MCF 10A (cell line): ENCODE measurements around the gene GPLD1. TPM values are rescaled to one million over a fixed set of nuclear protein-coding genes. Genes with fewer than 3 reads are reported as not detected.

Source experiments
- BruUV-seq: library from RNA; stranded (reverse); fragments of 400-500 nt; replicated peaks from 2 replicates; lab custom pipeline; 2021; lab: Mats Ljungman, UMichigan
- CTCF ChIA-PET: fragments of 300-600 bp; sonication (Branson Sonifier 250); formaldehyde crosslinking; extraction: SDS; loops from one replicate; lab custom pipeline; 2021; ENCODE audit warnings: antibody characterized with exemption, inconsistent platforms; lab: Yijun Ruan, JAX
- POLR2A ChIA-PET: fragments of 300-600, 350-650 bp; sonication (Branson Sonifier 250); formaldehyde crosslinking; extraction: SDS; loops from one replicate; lab custom pipeline; 2020; ENCODE audit warnings: antibody characterized with exemption, inconsistent platforms; lab: Yijun Ruan, JAX
- DNase-seq: peaks from one replicate; pipeline ENCODE4 v3.0.0-alpha.2; 2018; ENCODE audit not compliant: unreplicated experiment
- H3K27ac Mint-ChIP-seq: one replicate; pipeline ENCODE4 v1.8.0; 2022; ENCODE audit warnings: mild to moderate bottlenecking, low read depth, mixed read lengths; ENCODE audit not compliant: unreplicated experiment
- H3K27me3 Mint-ChIP-seq: one replicate; pipeline ENCODE4 v1.8.0; 2022; ENCODE audit warnings: mixed read lengths; ENCODE audit not compliant: insufficient read depth, unreplicated experiment
- H3K36me3 Mint-ChIP-seq: one replicate; pipeline ENCODE4 v1.8.0; 2022; ENCODE audit warnings: mild to moderate bottlenecking, moderate library complexity, mixed read lengths; ENCODE audit not compliant: insufficient read depth, unreplicated experiment
- H3K4me1 Mint-ChIP-seq: one replicate; pipeline ENCODE4 v1.8.0; 2022; ENCODE audit warnings: mixed read lengths; ENCODE audit not compliant: insufficient read depth, unreplicated experiment
- H3K4me3 Mint-ChIP-seq: one replicate; pipeline ENCODE4 v1.8.0; 2022; ENCODE audit warnings: mild to moderate bottlenecking, moderate library complexity, mixed read lengths; ENCODE audit not compliant: unreplicated experiment
- H3K9me3 Mint-ChIP-seq: one replicate; pipeline ENCODE4 v1.8.0; 2022; ENCODE audit warnings: mixed read lengths; ENCODE audit not compliant: unreplicated experiment
- CTCF ChIP-seq: fragments of 200-600 bp; IDR thresholded peaks from one replicate; pipeline ENCODE4 v1.8.0; 2022; ENCODE audit warnings: antibody characterized with exemption, mild to moderate bottlenecking; ENCODE audit not compliant: unreplicated experiment
- intact Hi-C: fragments of 100-400 bp; cut with micrococcal nuclease; formaldehyde crosslinking; loops from 2 replicates; pipeline ENCODE4 v1.14.1; 2022
- total RNA-seq: library from RNA; stranded (reverse); gene quantifications from 2 replicates; pipeline ENCODE4 v1.2.3, GENCODE V29; 2022

Gene GPLD1
- total RNA-seq, 1 experiment from 2014 or later = 0.16 TPM

GRCh38 chr6:24460966-24461365 lies 28.4 kb downstream of the GPLD1 start:
- H3K9me3 Mint-ChIP-seq = no peaks in the 10 kb centered on the region
- H3K36me3 Mint-ChIP-seq = no peaks in the 10 kb centered on the region
- H3K4me1 Mint-ChIP-seq = peaks cover 9% of the 10 kb centered on the region
- DNase-seq = peak; percentile 30
- H3K27me3 Mint-ChIP-seq = no peaks in the 10 kb centered on the region
- H3K27ac Mint-ChIP-seq = no peak overlapping the region
- H3K4me3 Mint-ChIP-seq = no peak overlapping the region
- BruUV-seq = no TSS peak
- TF ChIP-seq CTCF = no peak
- ChIA-PET POLR2A (interaction anchor here (0.6 to 1.2 kb wide), 2 partner anchors 15 to 789 kb away, joined by 3 read pairs; no protein-coding TSS in a partner anchor), CTCF (interaction anchor here (0.7 to 1.1 kb wide), 3 partner anchors 8 to 14 kb away, joined by 3 read pairs; no protein-coding TSS in a partner anchor)
- intact Hi-C loops = no loop called here

GRCh38 chr6:24458941-24459340 lies 30.4 kb downstream of the GPLD1 start:
- no peak overlapping the region for H3K27ac Mint-ChIP-seq
- no peaks in the 10 kb centered on the region for H3K9me3 Mint-ChIP-seq
- no peak overlapping the region for H3K4me3 Mint-ChIP-seq
- H3K4me1 Mint-ChIP-seq = peaks cover 9% of the 10 kb centered on the region
- ChIA-PET CTCF (interaction anchor here (0.6 to 1.0 kb wide), 2 partner anchors 16 to 29 kb away, joined by 3 to 4 read pairs; no protein-coding TSS in a partner anchor), POLR2A (interaction anchor here (0.7 to 1.2 kb wide), 4 partner anchors 29 to 1775 kb away, joined by 3 to 5 read pairs (median 3); no protein-coding TSS in a partner anchor)
- no peak for TF ChIP-seq CTCF
- H3K27me3 Mint-ChIP-seq = no peaks in the 10 kb centered on the region
- intact Hi-C loops = no loop called here
- no peaks in the 10 kb centered on the region for H3K36me3 Mint-ChIP-seq
- DNase-seq = peak; percentile 89
- BruUV-seq = no TSS peak

DNA sequence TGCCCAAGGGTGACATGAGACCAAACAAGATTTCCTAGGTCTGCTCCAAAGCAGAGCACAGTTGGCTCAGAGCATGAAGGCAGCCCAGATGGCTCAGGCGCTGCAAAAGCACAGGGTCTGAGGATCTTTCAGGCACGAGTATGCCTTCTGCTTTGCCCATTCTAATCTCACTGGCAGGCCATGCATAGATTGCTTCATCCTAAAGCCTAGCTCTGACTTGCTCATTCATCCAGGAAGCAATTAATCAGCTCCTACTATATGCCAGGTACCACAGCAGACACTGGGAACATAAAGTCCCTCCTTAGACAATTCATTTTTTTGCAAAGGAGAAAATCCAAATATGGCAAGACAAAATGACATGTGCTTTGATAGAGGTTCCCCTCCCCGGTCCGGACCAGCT lies 31.2 kb downstream of the GPLD1 start:
- Mint-ChIP-seq H3K4me3 (no peak overlapping the region), H3K27ac (no peak overlapping the region), H3K4me1 (peaks cover 9% of the 10 kb centered on the region), H3K9me3 (no peaks in the 10 kb centered on the region), H3K27me3 (no peaks in the 10 kb centered on the region), H3K36me3 (no peaks in the 10 kb centered on the region)
- intact Hi-C loops = no loop called here
- no TSS peak for BruUV-seq
- ChIA-PET POLR2A (interaction anchor here (0.7 to 1.2 kb wide), 3 partner anchors 28 to 32 kb away, joined by 3 to 5 read pairs (median 3); no protein-coding TSS in a partner anchor), CTCF (interaction anchor here (0.5 to 1.0 kb wide), 3 partner anchors 26 to 63 kb away, joined by 3 read pairs; no protein-coding TSS in a partner anchor)
- DNase-seq = peak; percentile 81
- TF ChIP-seq CTCF = no peak

GRCh38 chr6:24455061-24455460 lies 34.3 kb downstream of the GPLD1 start:
- no TSS peak for BruUV-seq
- peaks cover 9% of the 10 kb centered on the region for H3K4me1 Mint-ChIP-seq
- no peaks in the 10 kb centered on the region for H3K9me3 Mint-ChIP-seq
- H3K27me3 Mint-ChIP-seq = no peaks in the 10 kb centered on the region
- ChIA-PET POLR2A (interaction anchor here (0.6 kb wide), 1 partner anchor 1742 kb away, joined by 3 read pairs; no protein-coding TSS in a partner anchor), CTCF (no interaction called here)
- no peak overlapping the region for H3K27ac Mint-ChIP-seq
- intact Hi-C loops = no loop called here
- no peak for TF ChIP-seq CTCF
- no peaks in the 10 kb centered on the region for H3K36me3 Mint-ChIP-seq
- DNase-seq = no peak
- H3K4me3 Mint-ChIP-seq = no peak overlapping the region
